NB4 (cell line): ENCODE data around the gene ZIM2.

Experiments used
- DNase-seq: peaks from one replicate; pipeline ENCODE4 v3.0.0; 2010; ENCODE audit warnings: low read depth
- H3K4me3 ChIP-seq: one replicate; pipeline ENCODE4 v1.5.1; 2011; ENCODE audit warnings: mild to moderate bottlenecking, low read depth, low read length, moderate library complexity
- MYC ChIP-seq: IDR thresholded peaks from 2 replicates; pipeline ENCODE4 v1.6.1; 2011; ENCODE audit warnings: low read depth, low read length
- POLR2A ChIP-seq: IDR thresholded peaks from 2 replicates; pipeline ENCODE4 v1.6.1; 2011; ENCODE audit warnings: mild to moderate bottlenecking; ENCODE audit not compliant: insufficient read length; ENCODE audit errors: extremely low read depth
- TF ChIP-seq, protein P1 (sequence below): IDR thresholded peaks from one replicate; pipeline ENCODE4 v1.5.1; 2012; ENCODE audit warnings: low read depth, low read length
- TF ChIP-seq, protein P2 (sequence below): IDR thresholded peaks from 2 replicates; pipeline ENCODE4 v1.6.1; 2011; ENCODE audit warnings: low read depth, low read length

The ZIM2 gene

DNA sequence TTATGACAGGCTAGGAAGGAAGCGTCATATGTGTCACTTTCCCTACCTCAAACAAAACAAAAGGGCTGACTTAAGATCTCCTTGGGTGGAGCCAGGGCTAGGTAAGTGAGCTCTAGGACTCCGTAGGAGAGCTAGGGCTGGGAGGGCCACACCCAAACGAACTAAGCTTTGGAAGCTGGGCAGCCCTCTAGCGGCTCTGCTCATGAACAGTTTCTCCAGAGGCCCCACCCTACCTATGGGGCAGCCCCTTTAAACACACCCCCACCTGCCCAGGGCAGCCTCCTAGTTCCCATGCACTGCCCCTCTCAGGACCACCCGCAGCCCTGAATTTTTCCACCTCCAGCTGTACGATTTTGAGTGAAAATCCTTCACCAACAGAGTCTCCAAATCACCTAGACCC lies 3.5 kb downstream of the ZIM2 start:
- DNase-seq = no peak
- no peak for TF ChIP-seq POLR2A
- no peak for TF ChIP-seq MYC
- TF ChIP-seq, protein P1, sequence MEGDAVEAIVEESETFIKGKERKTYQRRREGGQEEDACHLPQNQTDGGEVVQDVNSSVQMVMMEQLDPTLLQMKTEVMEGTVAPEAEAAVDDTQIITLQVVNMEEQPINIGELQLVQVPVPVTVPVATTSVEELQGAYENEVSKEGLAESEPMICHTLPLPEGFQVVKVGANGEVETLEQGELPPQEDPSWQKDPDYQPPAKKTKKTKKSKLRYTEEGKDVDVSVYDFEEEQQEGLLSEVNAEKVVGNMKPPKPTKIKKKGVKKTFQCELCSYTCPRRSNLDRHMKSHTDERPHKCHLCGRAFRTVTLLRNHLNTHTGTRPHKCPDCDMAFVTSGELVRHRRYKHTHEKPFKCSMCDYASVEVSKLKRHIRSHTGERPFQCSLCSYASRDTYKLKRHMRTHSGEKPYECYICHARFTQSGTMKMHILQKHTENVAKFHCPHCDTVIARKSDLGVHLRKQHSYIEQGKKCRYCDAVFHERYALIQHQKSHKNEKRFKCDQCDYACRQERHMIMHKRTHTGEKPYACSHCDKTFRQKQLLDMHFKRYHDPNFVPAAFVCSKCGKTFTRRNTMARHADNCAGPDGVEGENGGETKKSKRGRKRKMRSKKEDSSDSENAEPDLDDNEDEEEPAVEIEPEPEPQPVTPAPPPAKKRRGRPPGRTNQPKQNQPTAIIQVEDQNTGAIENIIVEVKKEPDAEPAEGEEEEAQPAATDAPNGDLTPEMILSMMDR = no peak
- TF ChIP-seq, protein P2, sequence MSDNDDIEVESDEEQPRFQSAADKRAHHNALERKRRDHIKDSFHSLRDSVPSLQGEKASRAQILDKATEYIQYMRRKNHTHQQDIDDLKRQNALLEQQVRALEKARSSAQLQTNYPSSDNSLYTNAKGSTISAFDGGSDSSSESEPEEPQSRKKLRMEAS = no peak

DNA sequence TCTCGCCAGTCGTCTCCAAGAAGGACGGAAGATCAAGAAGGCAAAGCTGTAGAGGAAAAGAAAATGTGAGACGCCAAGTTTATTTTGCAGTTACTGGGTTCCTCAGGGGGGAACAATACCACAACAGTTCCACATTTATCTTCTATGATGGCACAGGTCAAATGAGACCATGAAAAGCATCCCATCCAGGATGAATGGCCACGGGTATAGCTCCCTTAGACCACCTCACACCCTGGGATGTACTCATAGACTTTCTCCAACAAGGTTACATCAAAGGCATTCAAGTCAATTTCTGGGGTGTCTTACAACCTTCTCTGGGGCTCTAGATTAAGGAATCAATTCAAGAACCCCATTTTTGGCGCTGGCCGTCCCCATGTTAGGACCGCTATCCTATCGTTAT lies 4.5 kb downstream of the ZIM2 start:
- TF ChIP-seq MYC = no peak
- TF ChIP-seq, protein P2 = no peak
- TF ChIP-seq POLR2A = no peak
- TF ChIP-seq, protein P1 = no peak
- H3K4me3 ChIP-seq = no peak overlapping the region
- DNase-seq = no peak

More for the DNA sequence above, 3.5 kb downstream of the ZIM2 start:
- H3K4me3 ChIP-seq = no peak overlapping the region

DNA sequence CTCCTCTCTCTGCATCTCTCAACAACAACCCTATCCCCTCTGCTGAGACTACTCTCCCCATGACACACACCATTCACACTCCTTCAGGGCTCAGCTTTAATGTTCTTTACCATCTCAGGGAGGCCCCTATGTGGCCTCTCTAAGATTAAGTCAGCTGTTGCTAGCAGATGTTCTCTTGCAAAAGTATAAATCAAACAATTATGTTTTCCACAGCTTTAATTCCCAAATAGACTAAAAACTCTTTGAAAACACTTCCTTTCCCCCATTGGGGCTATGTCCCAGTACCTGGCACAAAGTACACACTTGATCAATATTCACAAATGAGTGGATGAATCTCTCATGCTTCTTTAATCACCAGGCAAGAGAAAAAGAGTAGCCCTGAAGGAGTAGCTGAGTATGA lies 5.1 kb downstream of the ZIM2 start:
- DNase-seq = no peak
- TF ChIP-seq, protein P1 = no peak
- TF ChIP-seq, protein P2 = no peak
- no peak for TF ChIP-seq MYC
- no peak for TF ChIP-seq POLR2A
- H3K4me3 ChIP-seq = no peak overlapping the region

DNA sequence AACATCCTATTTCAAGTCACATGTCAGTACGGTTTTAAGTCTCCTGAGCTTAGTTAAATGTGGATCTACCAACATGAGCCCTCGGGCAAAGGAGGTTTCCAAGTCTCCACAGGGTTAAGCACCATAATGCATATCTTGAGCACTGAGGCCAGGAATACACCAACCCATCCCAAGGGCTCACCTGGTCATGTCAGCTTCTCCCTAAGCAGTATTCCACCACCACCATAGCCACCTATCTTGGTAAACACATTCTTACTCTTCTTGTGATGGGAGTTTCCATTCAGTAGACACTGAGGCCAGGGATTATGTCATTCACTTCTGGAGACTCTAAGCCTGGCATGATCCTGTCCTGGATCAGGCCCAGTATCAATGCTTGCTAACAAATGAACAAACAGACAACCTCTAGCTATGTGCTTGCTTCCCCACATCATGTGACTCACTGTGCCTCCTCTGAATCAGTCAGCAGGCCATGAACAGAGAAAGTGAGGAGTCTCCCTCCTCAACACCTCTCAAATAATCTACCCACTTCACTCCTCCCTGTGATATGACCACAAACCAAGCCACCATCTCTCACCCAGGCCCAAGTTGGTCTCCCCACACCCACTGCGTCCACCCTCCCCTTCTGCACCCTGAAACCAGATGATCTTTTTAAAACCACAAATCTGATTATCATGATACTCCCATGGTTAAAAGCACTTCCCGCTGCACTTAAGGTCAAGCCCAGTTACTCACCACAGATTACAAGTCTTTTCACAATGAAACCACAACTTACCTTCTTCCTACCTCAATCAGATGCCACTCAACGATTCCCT lies 5.8 kb downstream of the ZIM2 start:
- no peak for DNase-seq
- H3K4me3 ChIP-seq = no peak overlapping the region
- TF ChIP-seq POLR2A = no peak
- no peak for TF ChIP-seq MYC

DNA sequence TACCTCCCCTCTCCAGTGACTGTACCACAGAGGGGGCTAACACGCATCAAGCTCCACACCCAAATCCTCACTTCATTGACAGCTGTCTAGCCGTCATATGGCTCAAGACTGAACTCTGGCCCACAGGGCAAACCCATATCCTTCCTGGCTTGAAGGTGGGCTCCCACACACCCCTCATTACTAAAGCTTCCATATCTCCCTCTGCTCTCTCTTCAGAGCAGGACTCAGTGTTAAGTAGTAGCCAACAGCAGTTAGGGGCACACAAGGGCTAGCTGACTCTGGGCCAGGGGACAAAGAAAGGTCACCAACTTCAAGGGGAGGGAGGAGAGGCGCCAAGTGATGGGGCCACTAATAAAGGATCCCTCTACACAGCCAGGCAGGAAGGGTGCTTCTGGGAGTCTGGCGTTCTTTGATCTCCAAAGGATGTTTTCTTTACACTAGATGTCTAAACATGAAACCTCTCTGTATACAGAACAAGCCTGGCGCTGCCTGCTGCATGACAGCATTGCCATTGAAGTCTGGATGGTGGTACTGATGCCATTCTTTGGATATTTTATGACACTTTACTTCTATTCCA lies 8.1 kb downstream of the ZIM2 start:
- H3K4me3 ChIP-seq = no peak overlapping the region
- no peak for DNase-seq
- TF ChIP-seq, protein P1 = no peak
- TF ChIP-seq, protein P2 = no peak
- TF ChIP-seq POLR2A (no peak), MYC (no peak)

DNA sequence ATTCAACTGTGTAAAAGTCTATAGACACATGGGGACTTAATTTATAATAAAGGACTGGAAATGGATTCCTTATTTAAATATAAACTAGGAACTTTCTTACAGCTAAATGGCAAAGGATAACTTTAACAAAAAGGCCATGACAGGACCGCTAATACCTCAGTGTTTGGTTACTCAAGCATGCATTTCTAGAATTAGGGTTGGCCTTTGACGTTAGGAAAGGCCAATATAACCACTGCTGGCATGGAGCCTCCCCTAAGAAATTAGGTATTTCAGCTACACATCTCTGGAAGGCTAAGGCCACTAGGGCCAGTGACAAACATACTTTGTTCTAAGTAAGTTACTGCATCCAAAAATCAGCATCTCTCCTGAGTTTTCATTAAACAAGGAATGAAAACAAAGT lies 9.3 kb downstream of the ZIM2 start:
- DNase-seq = no peak
- no peak overlapping the region for H3K4me3 ChIP-seq
- TF ChIP-seq MYC = no peak
